GOT3 (cell line): ENCODE data around the gene RAD51B.
"Not testable (repeated sequence)": the region's sequence is repeated elsewhere in the genome, so short reads cannot be mapped to it uniquely, and the experiment has no call there.

Experiments
- DNase-seq: peaks from one replicate; lab custom pipeline; 2025; ENCODE audit warnings: mixed read lengths; lab: John Stamatoyannopoulos, UW

The RAD51B gene

GRCh38 chr14:68685419-68686204, 866.0 kb downstream of the RAD51B start:
- no peak for DNase-seq

- DNase-seq = no peak
Observed at GRCh38 chr14:68686205-68686465, 866.6 kb downstream of the RAD51B start.

GRCh38 chr14:68686724-68687123, 867.1 kb downstream of the RAD51B start:
- no peak for DNase-seq

GRCh38 chr14:68687746-68688145, 868.2 kb downstream of the RAD51B start:
- DNase-seq = no peak

GRCh38 chr14:68688872-68689371, 869.3 kb downstream of the RAD51B start:
- no peak for DNase-seq

GRCh38 chr14:68689511-68689910, 869.9 kb downstream of the RAD51B start:
- no peak for DNase-seq

- DNase-seq = no peak
Observed at GRCh38 chr14:68690089-68690958, 870.7 kb downstream of the RAD51B start.

GRCh38 chr14:68691031-68691791, 871.6 kb downstream of the RAD51B start:
- no peak for DNase-seq

GRCh38 chr14:68691792-68692118, 872.2 kb downstream of the RAD51B start:
- DNase-seq = no peak

GRCh38 chr14:68692216-68692615, 872.6 kb downstream of the RAD51B start:
- no peak for DNase-seq

- no peak for DNase-seq
Observed at GRCh38 chr14:68692916-68693771, 873.6 kb downstream of the RAD51B start.

- DNase-seq = no peak
Observed at GRCh38 chr14:68693926-68694325, 874.3 kb downstream of the RAD51B start.

GRCh38 chr14:68694516-68695235, 875.1 kb downstream of the RAD51B start:
- DNase-seq = no peak

- peak; percentile 27 for DNase-seq
Observed at GRCh38 chr14:68695326-68695768, 875.8 kb downstream of the RAD51B start.

GRCh38 chr14:68695856-68696255, 876.3 kb downstream of the RAD51B start:
- DNase-seq = no peak

- no peak for DNase-seq
Observed at GRCh38 chr14:68696266-68696665, 876.7 kb downstream of the RAD51B start.

GRCh38 chr14:68696721-68697495, 877.3 kb downstream of the RAD51B start:
- no peak for DNase-seq

GRCh38 chr14:68698773-68699172, 879.2 kb downstream of the RAD51B start:
- not testable (repeated sequence) for DNase-seq

- no peak for DNase-seq
Observed at GRCh38 chr14:68701001-68701741, 881.6 kb downstream of the RAD51B start.
